Progenitor cell of endocrine pancreas (in vitro differentiated cells): ENCODE measurements around the gene TNFAIP1. TPM values are rescaled to one million over a fixed set of nuclear protein-coding genes. Genes with fewer than 3 reads are reported as not detected.
A peak's percentile ranks its signal among the peaks of the same experiment; 100 is the strongest.

Experiments used
- DNase-seq: peaks from one replicate; pipeline ENCODE4 v3.0.0; 2021; ENCODE audit warnings: low spot score; ENCODE audit not compliant: unreplicated experiment
- H3K27ac Mint-ChIP-seq: 2 replicates; pipeline ENCODE4 v1.8.0; 2021; ENCODE audit warnings: mild to moderate bottlenecking, moderate library complexity, mixed read lengths
- H3K27me3 Mint-ChIP-seq: 2 replicates; pipeline ENCODE4 v1.8.0; 2021; ENCODE audit warnings: mixed read lengths
- H3K36me3 Mint-ChIP-seq: 2 replicates; pipeline ENCODE4 v1.8.0; 2022; ENCODE audit warnings: mixed read lengths; ENCODE audit not compliant: insufficient read depth
- H3K4me1 Mint-ChIP-seq: 2 replicates; pipeline ENCODE4 v1.8.0; 2021; ENCODE audit warnings: low read depth, mixed read lengths
- H3K4me3 Mint-ChIP-seq: 2 replicates; pipeline ENCODE4 v1.8.0; 2021; ENCODE audit warnings: low read depth, mild to moderate bottlenecking, moderate library complexity, mixed read lengths
- H3K9me3 Mint-ChIP-seq: 2 replicates; pipeline ENCODE4 v1.8.0; 2021; ENCODE audit warnings: low read depth, mixed read lengths
- total RNA-seq: library from RNA; stranded (reverse); gene quantifications from 2 replicates; pipeline ENCODE4 v1.2.1, GENCODE V29; 2021
- TF ChIP-seq, protein P1 (sequence below): fragments of 200-600 bp; sonication (generic); IDR thresholded peaks from one replicate; pipeline ENCODE4 v1.5.0; 2021; ENCODE audit warnings: antibody characterized with exemption, mild to moderate bottlenecking; ENCODE audit not compliant: unreplicated experiment

The TNFAIP1 gene
- total RNA-seq, 1 donor from 2014 or later, result 50.9 TPM

DNA sequence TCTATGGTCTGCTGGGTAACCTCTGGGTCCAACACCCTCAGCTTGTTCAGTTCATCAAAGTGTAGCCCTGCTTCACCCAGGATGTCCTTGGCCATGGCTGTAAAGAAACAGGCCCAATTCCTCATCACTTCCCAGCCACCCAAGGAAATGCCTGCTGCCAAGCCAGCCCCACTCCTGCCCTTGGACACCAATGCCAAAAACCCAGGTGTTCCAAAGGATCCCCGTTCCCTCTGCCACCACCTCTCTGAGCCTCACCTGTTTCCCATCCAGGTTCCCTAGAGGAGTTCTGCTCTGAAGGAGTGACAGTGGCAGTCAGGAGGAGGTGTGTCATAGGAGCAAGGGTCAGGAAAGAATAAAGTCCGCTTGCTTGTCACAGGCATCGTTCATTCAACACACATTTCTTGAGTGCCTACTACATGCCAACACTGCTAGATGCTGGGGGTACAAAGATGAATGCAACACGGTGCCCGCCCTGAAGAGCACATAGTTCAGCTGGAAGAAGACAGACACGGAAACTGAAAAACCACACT, 3.6 kb upstream of the TNFAIP1 start:
- H3K27me3 Mint-ChIP-seq, result no peaks in the 10 kb centered on the region
- H3K9me3 Mint-ChIP-seq, result no peaks in the 10 kb centered on the region
- TF ChIP-seq, protein P1, sequence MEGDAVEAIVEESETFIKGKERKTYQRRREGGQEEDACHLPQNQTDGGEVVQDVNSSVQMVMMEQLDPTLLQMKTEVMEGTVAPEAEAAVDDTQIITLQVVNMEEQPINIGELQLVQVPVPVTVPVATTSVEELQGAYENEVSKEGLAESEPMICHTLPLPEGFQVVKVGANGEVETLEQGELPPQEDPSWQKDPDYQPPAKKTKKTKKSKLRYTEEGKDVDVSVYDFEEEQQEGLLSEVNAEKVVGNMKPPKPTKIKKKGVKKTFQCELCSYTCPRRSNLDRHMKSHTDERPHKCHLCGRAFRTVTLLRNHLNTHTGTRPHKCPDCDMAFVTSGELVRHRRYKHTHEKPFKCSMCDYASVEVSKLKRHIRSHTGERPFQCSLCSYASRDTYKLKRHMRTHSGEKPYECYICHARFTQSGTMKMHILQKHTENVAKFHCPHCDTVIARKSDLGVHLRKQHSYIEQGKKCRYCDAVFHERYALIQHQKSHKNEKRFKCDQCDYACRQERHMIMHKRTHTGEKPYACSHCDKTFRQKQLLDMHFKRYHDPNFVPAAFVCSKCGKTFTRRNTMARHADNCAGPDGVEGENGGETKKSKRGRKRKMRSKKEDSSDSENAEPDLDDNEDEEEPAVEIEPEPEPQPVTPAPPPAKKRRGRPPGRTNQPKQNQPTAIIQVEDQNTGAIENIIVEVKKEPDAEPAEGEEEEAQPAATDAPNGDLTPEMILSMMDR, result no peak
- DNase-seq, result no peak
- no peak overlapping the region for H3K4me3 Mint-ChIP-seq
- no peak overlapping the region for H3K27ac Mint-ChIP-seq
- peaks cover 18% of the 10 kb centered on the region for H3K4me1 Mint-ChIP-seq
- H3K36me3 Mint-ChIP-seq, result peaks cover 8% of the 10 kb centered on the region

DNA sequence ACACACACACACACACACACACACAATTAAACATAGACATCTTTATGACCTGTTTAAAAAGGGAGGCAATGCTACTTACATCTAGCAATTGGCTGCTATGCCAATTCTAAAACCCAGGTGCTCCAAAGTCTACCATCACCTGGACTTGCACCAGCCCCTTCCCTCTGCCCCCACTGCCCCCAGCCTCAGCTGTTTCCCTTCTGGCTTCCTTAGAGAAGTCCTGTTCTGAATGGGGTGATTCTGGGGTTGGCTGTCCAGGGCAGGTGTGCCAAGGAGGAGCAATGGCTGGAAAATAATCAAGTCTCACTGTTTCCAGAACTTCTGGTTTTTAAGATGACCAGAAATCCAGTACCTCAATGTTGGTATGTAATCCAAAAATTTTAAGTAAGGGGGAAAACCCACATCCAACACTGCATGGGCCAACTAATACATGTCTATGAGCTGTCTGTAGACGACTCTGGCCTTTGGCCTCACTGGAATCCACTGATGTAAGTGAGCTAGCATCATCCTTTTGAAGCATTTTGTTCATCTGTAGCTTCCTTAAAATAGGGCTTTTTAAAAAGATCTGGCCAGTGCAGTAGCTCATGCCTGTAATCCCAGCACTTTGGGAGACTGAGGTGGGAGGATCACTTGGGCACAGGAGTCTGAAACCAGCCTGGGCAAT, 2.3 kb upstream of the TNFAIP1 start:
- H3K4me3 Mint-ChIP-seq, result peak overlapping the region; percentile 95
- TF ChIP-seq, protein P1, result no peak
- H3K27me3 Mint-ChIP-seq, result no peaks in the 10 kb centered on the region
- H3K36me3 Mint-ChIP-seq, result peaks cover 3% of the 10 kb centered on the region
- no peaks in the 10 kb centered on the region for H3K9me3 Mint-ChIP-seq
- no peak for DNase-seq
- H3K4me1 Mint-ChIP-seq, result peaks cover 24% of the 10 kb centered on the region
- no peak overlapping the region for H3K27ac Mint-ChIP-seq

DNA sequence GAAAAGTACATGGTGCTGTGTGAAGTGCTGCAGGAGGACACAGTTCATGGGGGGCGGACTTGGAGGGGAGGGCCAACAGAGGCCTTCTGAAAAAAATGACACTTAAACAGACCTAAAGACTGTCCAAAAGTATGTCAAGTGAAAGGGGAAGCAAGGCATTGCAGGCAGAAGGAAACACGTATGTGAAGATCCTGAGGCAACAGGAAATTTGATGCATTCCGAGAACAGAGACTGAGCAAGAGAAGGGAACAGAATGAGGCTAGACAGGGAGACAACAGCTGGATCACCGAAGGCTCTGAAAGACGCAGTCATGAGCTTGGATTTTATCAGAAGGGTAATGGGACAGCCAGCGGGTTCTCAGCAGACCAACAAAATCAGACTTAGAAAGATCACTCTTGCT, 1.4 kb upstream of the TNFAIP1 start:
- Mint-ChIP-seq H3K36me3 (no peaks in the 10 kb centered on the region), H3K4me3 (peak overlapping the region; percentile 95), H3K27me3 (no peaks in the 10 kb centered on the region), H3K27ac (peak overlapping the region; percentile 100), H3K4me1 (peaks cover 24% of the 10 kb centered on the region), H3K9me3 (no peaks in the 10 kb centered on the region)
- DNase-seq, result no peak
- TF ChIP-seq, protein P1, result no peak

DNA sequence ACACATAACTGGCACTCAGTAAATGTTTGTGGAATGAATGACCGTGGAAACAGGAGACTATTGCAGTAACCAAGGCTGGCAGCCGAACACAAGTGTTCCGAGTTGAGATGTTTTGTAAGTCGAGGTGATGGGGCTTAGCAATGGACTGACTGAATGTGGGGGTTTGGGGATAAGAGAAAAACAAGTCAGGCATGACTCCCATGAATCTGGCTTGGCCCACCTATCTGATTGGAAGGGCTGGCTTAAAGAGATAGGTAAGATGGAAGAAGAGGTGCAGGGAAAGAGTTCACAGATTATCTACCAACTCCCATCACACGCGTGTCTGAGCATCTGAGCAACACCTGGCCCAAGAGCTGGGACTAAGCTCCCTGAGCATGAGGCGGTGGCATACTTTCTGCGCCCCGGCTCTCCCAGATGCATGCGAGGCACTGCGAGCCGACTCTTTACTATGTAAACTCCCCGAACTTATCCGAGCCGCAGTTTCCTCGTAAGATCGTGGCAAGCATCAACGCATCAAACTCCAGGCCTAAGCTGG, 828 bp upstream of the TNFAIP1 start:
- peak overlapping the region; percentile 95 for H3K4me3 Mint-ChIP-seq
- H3K36me3 Mint-ChIP-seq, result no peaks in the 10 kb centered on the region
- peak overlapping the region; percentile 100 for H3K27ac Mint-ChIP-seq
- no peaks in the 10 kb centered on the region for H3K9me3 Mint-ChIP-seq
- TF ChIP-seq, protein P1, result no peak
- DNase-seq, result no peak
- no peaks in the 10 kb centered on the region for H3K27me3 Mint-ChIP-seq
- H3K4me1 Mint-ChIP-seq, result peaks cover 24% of the 10 kb centered on the region

DNA sequence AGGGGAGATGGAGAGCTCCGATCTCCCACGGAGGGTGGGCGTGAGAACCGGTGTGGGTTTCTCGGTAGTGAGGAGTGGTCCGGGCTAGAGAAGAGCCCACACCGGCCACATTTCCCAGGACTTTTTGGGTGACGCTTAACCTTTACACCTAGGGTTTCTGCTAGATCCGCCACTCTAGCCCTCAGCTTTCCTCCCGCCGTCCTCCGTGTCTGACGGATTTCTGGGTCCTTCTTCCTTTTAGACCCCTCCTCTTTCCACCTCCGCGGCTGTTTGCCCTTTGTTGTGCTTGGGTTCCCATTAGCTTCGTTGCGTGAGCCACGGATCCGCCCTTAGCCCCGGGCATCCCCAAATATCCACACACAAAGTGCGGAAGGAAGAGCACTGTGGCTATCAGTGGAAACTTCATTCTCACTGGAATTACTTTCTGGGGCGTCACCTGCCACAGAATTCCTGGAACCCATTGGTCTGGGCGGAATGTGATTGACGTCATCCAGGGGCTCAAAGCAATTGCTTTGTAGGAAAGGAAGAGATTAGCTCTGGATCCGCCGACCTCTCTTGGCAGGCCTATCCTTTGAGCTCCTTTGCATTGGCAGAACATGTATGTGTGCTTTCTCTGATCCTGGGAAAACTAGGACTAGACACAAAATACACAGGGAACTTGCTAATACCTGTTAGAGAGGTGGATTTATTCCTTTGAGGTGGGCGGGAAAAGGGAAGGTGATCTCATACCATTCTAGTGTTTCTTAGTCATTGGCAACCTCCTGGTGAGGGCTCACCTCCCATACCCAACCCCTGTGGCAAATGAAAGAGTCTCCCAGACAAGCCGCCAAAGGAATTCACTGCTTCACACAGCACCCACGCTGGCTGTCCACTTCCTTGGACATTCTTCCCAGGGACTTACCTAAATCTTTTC, 654 bp downstream of the TNFAIP1 start:
- Mint-ChIP-seq H3K4me1 (peaks cover 24% of the 10 kb centered on the region), H3K27ac (peak overlapping the region; percentile 100), H3K4me3 (peak overlapping the region; percentile 95), H3K9me3 (no peaks in the 10 kb centered on the region), H3K36me3 (no peaks in the 10 kb centered on the region), H3K27me3 (no peaks in the 10 kb centered on the region)
- TF ChIP-seq, protein P1, result no peak
- DNase-seq, result peak; percentile 37
